K562 (cell line): ENCODE measurements around the gene S100A3. TPM values are rescaled to one million over a fixed set of nuclear protein-coding genes. Genes with fewer than 3 reads are reported as not detected.
A peak's percentile ranks its signal among the peaks of the same experiment; 100 is the strongest.

ENCODE experiments used
- ARHGAP35 ChIP-seq: fragments of 450-650 bp; IDR thresholded peaks from 2 replicates; pipeline ENCODE4 v1.6.1; 2018; ENCODE audit not compliant: partially characterized antibody
- GMEB1 ChIP-seq: fragments of 250-450 bp; sonication (Bioruptor Pico); IDR thresholded peaks from 2 replicates; pipeline ENCODE4 v1.4.0; 2020; ENCODE audit warnings: mild to moderate bottlenecking
- MTA2 ChIP-seq: fragments of 450-650 bp; IDR thresholded peaks from 2 replicates; pipeline ENCODE4 v1.6.1; 2016; ENCODE audit warnings: low read depth
- PHF8 ChIP-seq: fragments of 200-600 bp; sonication (generic); IDR thresholded peaks from 2 replicates; pipeline ENCODE4 v1.6.1; 2012; ENCODE audit warnings: mixed run types, mild to moderate bottlenecking, inconsistent platforms, low read length, moderate library complexity, borderline replicate concordance
- VEZF1 ChIP-seq: fragments of 200-800 bp; sonication (Bioruptor generic); IDR thresholded peaks from 2 replicates; pipeline ENCODE4 v1.6.1; 2017; ENCODE audit warnings: missing genetic modification characterization, missing compliant biosample characterization
- XRCC4 ChIP-seq: IDR thresholded peaks from one replicate; pipeline ENCODE4 v1.6.1; 2011; ENCODE audit not compliant: insufficient read depth, insufficient read length; ENCODE audit errors: extremely low read depth
- YY1 ChIP-seq, 3 experiments: IDR thresholded peaks; 2 replicates each; pipeline ENCODE4 v1.6.1; 2011; ENCODE audit warnings: low read length in 2 of 3, mild to moderate bottlenecking in 2 of 3, moderate library complexity in 2 of 3, borderline replicate concordance in 1 of 3, control low read depth in 1 of 3, low read depth in 1 of 3; ENCODE audit not compliant: insufficient read depth in 3 of 3, insufficient replicate concordance in 2 of 3, control insufficient read depth in 1 of 3, insufficient read length in 1 of 3; ENCODE audit errors: extremely low read depth in 1 of 3
- polyA plus RNA-seq, 8 experiments: library from polyadenylated mRNA; depleted of rRNA in 4 of 8; stranded (reverse) in 5 of 8; unstranded in 3 of 8; fragments of >200 nt; fragmentation: Nextera tagmentation in 2 of 8; fragmentation: Illumina TruSeq in 1 of 8; extraction: Ambion mirVana in 2 of 8; extraction: Trizol in 1 of 8; gene quantifications; 2 replicates each; pipeline versions ENCODE4 v1.2.1 to v1.2.3, GENCODE V29; 2011 to 2014; ENCODE audit warnings: inconsistent platforms in 1 of 8, missing spikeins in 1 of 8
- total RNA-seq, 7 experiments: library from RNA; depleted of rRNA in 6 of 7; stranded (reverse); fragments of >200 nt in 6 of 7; fragmentation: Illumina TruSeq in 2 of 7; extraction: Trizol in 2 of 7; gene quantifications; 2 replicates each; pipeline versions ENCODE4 v1.2.1 to v1.2.3, GENCODE V29; 2011 to 2021; ENCODE audit warnings: low replicate concordance in 1 of 7
- TF ChIP-seq, protein P1 (sequence below): fragments of 250-450 bp; sonication (Bioruptor Pico); IDR thresholded peaks from 2 replicates; pipeline ENCODE4 v1.5.0; 2020; ENCODE audit warnings: mild to moderate bottlenecking, borderline replicate concordance
- TF ChIP-seq, protein P2 (sequence below): sonication (generic); formaldehyde crosslinking; IDR thresholded peaks from 2 replicates; pipeline ENCODE4 v1.8.1; 2023; ENCODE audit warnings: missing genetic modification reagents, mild to moderate bottlenecking, borderline replicate concordance

Gene S100A3
- total and polyA plus RNA-seq, 9 of the 15 experiments (the other 6 are each of a cell fraction or from before 2014, with no cell fraction given) = 0.08 to 1.7 (median 0.18) TPM; not detected in 4

- TF ChIP-seq, protein P1, sequence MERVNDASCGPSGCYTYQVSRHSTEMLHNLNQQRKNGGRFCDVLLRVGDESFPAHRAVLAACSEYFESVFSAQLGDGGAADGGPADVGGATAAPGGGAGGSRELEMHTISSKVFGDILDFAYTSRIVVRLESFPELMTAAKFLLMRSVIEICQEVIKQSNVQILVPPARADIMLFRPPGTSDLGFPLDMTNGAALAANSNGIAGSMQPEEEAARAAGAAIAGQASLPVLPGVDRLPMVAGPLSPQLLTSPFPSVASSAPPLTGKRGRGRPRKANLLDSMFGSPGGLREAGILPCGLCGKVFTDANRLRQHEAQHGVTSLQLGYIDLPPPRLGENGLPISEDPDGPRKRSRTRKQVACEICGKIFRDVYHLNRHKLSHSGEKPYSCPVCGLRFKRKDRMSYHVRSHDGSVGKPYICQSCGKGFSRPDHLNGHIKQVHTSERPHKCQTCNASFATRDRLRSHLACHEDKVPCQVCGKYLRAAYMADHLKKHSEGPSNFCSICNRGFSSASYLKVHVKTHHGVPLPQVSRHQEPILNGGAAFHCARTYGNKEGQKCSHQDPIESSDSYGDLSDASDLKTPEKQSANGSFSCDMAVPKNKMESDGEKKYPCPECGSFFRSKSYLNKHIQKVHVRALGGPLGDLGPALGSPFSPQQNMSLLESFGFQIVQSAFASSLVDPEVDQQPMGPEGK = no peak
- TF ChIP-seq YY1 (IDR thresholded peaks at IDR 0.05; ENCODE audit: borderline replicate concordance in 1 of 3, control insufficient read depth in 1 of 3, extremely low read depth in 1 of 3, insufficient read depth in 3 of 3, insufficient read length in 1 of 3, insufficient replicate concordance in 2 of 3, low read depth in 1 of 3, low read length in 2 of 3) (peak in 1 of 3 experiments; percentile 27), VEZF1 (CRISPR knock-in tag) (peak; percentile 79), GMEB1 (no peak), MTA2 (0 out of 2 replicates have a peak, but pooled peaks have one; percentile 27), ARHGAP35 (no peak), XRCC4 (no peak), PHF8 (peak; percentile 48; the same call in 1 of the 2 replicates)
- TF ChIP-seq, protein P2, sequence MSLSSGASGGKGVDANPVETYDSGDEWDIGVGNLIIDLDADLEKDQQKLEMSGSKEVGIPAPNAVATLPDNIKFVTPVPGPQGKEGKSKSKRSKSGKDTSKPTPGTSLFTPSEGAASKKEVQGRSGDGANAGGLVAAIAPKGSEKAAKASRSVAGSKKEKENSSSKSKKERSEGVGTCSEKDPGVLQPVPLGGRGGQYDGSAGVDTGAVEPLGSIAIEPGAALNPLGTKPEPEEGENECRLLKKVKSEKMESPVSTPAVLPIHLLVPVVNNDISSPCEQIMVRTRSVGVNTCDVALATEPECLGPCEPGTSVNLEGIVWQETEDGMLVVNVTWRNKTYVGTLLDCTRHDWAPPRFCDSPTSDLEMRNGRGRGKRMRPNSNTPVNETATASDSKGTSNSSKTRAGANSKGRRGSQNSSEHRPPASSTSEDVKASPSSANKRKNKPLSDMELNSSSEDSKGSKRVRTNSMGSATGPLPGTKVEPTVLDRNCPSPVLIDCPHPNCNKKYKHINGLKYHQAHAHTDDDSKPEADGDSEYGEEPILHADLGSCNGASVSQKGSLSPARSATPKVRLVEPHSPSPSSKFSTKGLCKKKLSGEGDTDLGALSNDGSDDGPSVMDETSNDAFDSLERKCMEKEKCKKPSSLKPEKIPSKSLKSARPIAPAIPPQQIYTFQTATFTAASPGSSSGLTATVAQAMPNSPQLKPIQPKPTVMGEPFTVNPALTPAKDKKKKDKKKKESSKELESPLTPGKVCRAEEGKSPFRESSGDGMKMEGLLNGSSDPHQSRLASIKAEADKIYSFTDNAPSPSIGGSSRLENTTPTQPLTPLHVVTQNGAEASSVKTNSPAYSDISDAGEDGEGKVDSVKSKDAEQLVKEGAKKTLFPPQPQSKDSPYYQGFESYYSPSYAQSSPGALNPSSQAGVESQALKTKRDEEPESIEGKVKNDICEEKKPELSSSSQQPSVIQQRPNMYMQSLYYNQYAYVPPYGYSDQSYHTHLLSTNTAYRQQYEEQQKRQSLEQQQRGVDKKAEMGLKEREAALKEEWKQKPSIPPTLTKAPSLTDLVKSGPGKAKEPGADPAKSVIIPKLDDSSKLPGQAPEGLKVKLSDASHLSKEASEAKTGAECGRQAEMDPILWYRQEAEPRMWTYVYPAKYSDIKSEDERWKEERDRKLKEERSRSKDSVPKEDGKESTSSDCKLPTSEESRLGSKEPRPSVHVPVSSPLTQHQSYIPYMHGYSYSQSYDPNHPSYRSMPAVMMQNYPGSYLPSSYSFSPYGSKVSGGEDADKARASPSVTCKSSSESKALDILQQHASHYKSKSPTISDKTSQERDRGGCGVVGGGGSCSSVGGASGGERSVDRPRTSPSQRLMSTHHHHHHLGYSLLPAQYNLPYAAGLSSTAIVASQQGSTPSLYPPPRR (CRISPR knock-in tag) = no peak
Observed at GRCh38 chr1:153545067-153546055, 3.7 kb downstream of the S100A3 start, which contains the start of gene S100A4 (continued).
